ENCODE results near the gene RDH13. TPM values are rescaled to one million over a fixed set of nuclear protein-coding genes. Genes with fewer than 3 reads are reported as not detected.
"Not testable (repeated sequence)": the region's sequence is repeated elsewhere in the genome, so short reads cannot be mapped to it uniquely, and the experiment has no call there.

Gene RDH13
- total RNA-seq, result 18.3 and 18.9 TPM in 2 replicates

GRCh38 chr19:55062735-55063491 is at the start of gene RDH13:
Gene RDH13 (minus strand): TSS chr19:55063148. CDS start chr19:55063032, 116 bp downstream.
- peaks cover 4% of the 10 kb centered on the region for H3K4me1 Mint-ChIP-seq (ENCODE audit: low read depth)
- peaks cover 24% of the 10 kb centered on the region for H3K27me3 Mint-ChIP-seq (ENCODE audit: low read depth)
- no peaks in the 10 kb centered on the region for H3K9me3 Mint-ChIP-seq
- H3K27ac Mint-ChIP-seq, result peak within 1 kb of the TSS; percentile 71
- H3K4me3 Mint-ChIP-seq (ENCODE audit: low read depth), result peak within 1 kb of the TSS; percentile 91
- DNase-seq (ENCODE audit: low spot score), result peak; percentile 96
- intact Hi-C loops (cut with micrococcal nuclease), result loop anchor here (2.0 kb wide), 2 partner anchors 18 to 20 kb away; no protein-coding TSS in a partner anchor
- peaks cover 19% of the 10 kb centered on the region for H3K36me3 Mint-ChIP-seq (ENCODE audit: low read depth)

GRCh38 chr19:55112246-55112776 is 49.4 kb upstream of the RDH13 start:
- intact Hi-C loops (cut with micrococcal nuclease), result loop anchor here (10.0 kb wide), 1 partner anchor 512 kb away; the partner anchor contains the start of gene ZNF784
- no peak for DNase-seq (ENCODE audit: low spot score)
- Mint-ChIP-seq H3K27me3 (ENCODE audit: low read depth) (no peaks in the 10 kb centered on the region), H3K4me3 (ENCODE audit: low read depth) (no peak overlapping the region), H3K36me3 (ENCODE audit: low read depth) (peaks cover 40% of the 10 kb centered on the region), H3K27ac (no peak overlapping the region), H3K4me1 (ENCODE audit: low read depth) (peaks cover 17% of the 10 kb centered on the region), H3K9me3 (no peaks in the 10 kb centered on the region)

- DNase-seq (ENCODE audit: low spot score), result no peak
- no peak overlapping the region for H3K4me3 Mint-ChIP-seq (ENCODE audit: low read depth)
Observed at GRCh38 chr19:55111238-55111831, 48.4 kb upstream of the RDH13 start.

GRCh38 chr19:55109527-55110291 is 46.8 kb upstream of the RDH13 start:
- Mint-ChIP-seq H3K36me3 (ENCODE audit: low read depth) (peaks cover 45% of the 10 kb centered on the region), H3K4me1 (ENCODE audit: low read depth) (no peaks in the 10 kb centered on the region), H3K27ac (no peak overlapping the region), H3K27me3 (ENCODE audit: low read depth) (no peaks in the 10 kb centered on the region), H3K9me3 (no peaks in the 10 kb centered on the region), H3K4me3 (ENCODE audit: low read depth) (no peak overlapping the region)
- intact Hi-C loops (cut with micrococcal nuclease), result loop anchor here (10.0 kb wide), 1 partner anchor 515 kb away; the partner anchor contains the start of gene ZNF784
- no peak for DNase-seq (ENCODE audit: low spot score)

More at GRCh38 chr19:55111238-55111831, 48.4 kb upstream of the RDH13 start:
- Mint-ChIP-seq H3K4me1 (ENCODE audit: low read depth) (peaks cover 15% of the 10 kb centered on the region), H3K27me3 (ENCODE audit: low read depth) (no peaks in the 10 kb centered on the region), H3K9me3 (no peaks in the 10 kb centered on the region), H3K27ac (no peak overlapping the region), H3K36me3 (ENCODE audit: low read depth) (peaks cover 42% of the 10 kb centered on the region)
- intact Hi-C loops (cut with micrococcal nuclease), result loop anchor here (10.0 kb wide), 1 partner anchor 513 kb away; the partner anchor contains the start of gene ZNF784

- H3K27ac Mint-ChIP-seq; H3K4me3 Mint-ChIP-seq (ENCODE audit: low read depth); H3K4me1 Mint-ChIP-seq (ENCODE audit: low read depth); intact Hi-C loops (cut with micrococcal nuclease); H3K9me3 Mint-ChIP-seq; DNase-seq (ENCODE audit: low spot score); H3K27me3 Mint-ChIP-seq (ENCODE audit: low read depth): not testable (repeated sequence)
- H3K36me3 Mint-ChIP-seq (ENCODE audit: low read depth), result peaks cover 59% of the 10 kb centered on the region
Observed at GRCh38 chr19:55107252-55107651, 44.3 kb upstream of the RDH13 start.

GRCh38 chr19:55106591-55106990 is 43.6 kb upstream of the RDH13 start:
- no peaks in the 10 kb centered on the region for H3K27me3 Mint-ChIP-seq (ENCODE audit: low read depth)
- no peak for DNase-seq (ENCODE audit: low spot score)
- H3K36me3 Mint-ChIP-seq (ENCODE audit: low read depth), result peaks cover 66% of the 10 kb centered on the region
- H3K4me1 Mint-ChIP-seq (ENCODE audit: low read depth), result no peaks in the 10 kb centered on the region
- H3K9me3 Mint-ChIP-seq, result no peaks in the 10 kb centered on the region
- H3K27ac Mint-ChIP-seq, result no peak overlapping the region
- no peak overlapping the region for H3K4me3 Mint-ChIP-seq (ENCODE audit: low read depth)
- intact Hi-C loops (cut with micrococcal nuclease), result no loop called here

GRCh38 chr19:55105237-55105636 is 42.3 kb upstream of the RDH13 start:
- peaks cover 65% of the 10 kb centered on the region for H3K36me3 Mint-ChIP-seq (ENCODE audit: low read depth)
- intact Hi-C loops (cut with micrococcal nuclease), result no loop called here
- H3K27ac Mint-ChIP-seq, result no peak overlapping the region
- no peaks in the 10 kb centered on the region for H3K27me3 Mint-ChIP-seq (ENCODE audit: low read depth)
- H3K9me3 Mint-ChIP-seq, result no peaks in the 10 kb centered on the region
- no peaks in the 10 kb centered on the region for H3K4me1 Mint-ChIP-seq (ENCODE audit: low read depth)
- no peak for DNase-seq (ENCODE audit: low spot score)
- H3K4me3 Mint-ChIP-seq (ENCODE audit: low read depth), result no peak overlapping the region

- Mint-ChIP-seq H3K4me1 (ENCODE audit: low read depth) (no peaks in the 10 kb centered on the region), H3K36me3 (ENCODE audit: low read depth) (peaks cover 52% of the 10 kb centered on the region), H3K9me3 (no peaks in the 10 kb centered on the region), H3K27ac (no peak overlapping the region), H3K4me3 (ENCODE audit: low read depth) (no peak overlapping the region), H3K27me3 (ENCODE audit: low read depth) (no peaks in the 10 kb centered on the region)
- DNase-seq (ENCODE audit: low spot score), result no peak
- intact Hi-C loops (cut with micrococcal nuclease), result no loop called here
Observed at GRCh38 chr19:55103190-55103589, 40.2 kb upstream of the RDH13 start.

GRCh38 chr19:55101261-55101660 is 38.3 kb upstream of the RDH13 start:
- intact Hi-C loops (cut with micrococcal nuclease), result no loop called here
- Mint-ChIP-seq H3K9me3 (no peaks in the 10 kb centered on the region), H3K36me3 (ENCODE audit: low read depth) (peaks cover 41% of the 10 kb centered on the region), H3K4me3 (ENCODE audit: low read depth) (no peak overlapping the region), H3K27me3 (ENCODE audit: low read depth) (no peaks in the 10 kb centered on the region), H3K27ac (no peak overlapping the region), H3K4me1 (ENCODE audit: low read depth) (no peaks in the 10 kb centered on the region)
- no peak for DNase-seq (ENCODE audit: low spot score)

GRCh38 chr19:55099557-55100506 is 36.9 kb upstream of the RDH13 start:
- peaks cover 30% of the 10 kb centered on the region for H3K36me3 Mint-ChIP-seq (ENCODE audit: low read depth)
- no peak overlapping the region for H3K27ac Mint-ChIP-seq
- no peak for DNase-seq (ENCODE audit: low spot score)
- intact Hi-C loops (cut with micrococcal nuclease), result no loop called here
- H3K27me3 Mint-ChIP-seq (ENCODE audit: low read depth), result no peaks in the 10 kb centered on the region
- H3K9me3 Mint-ChIP-seq, result no peaks in the 10 kb centered on the region
- H3K4me1 Mint-ChIP-seq (ENCODE audit: low read depth), result no peaks in the 10 kb centered on the region
- H3K4me3 Mint-ChIP-seq (ENCODE audit: low read depth), result no peak overlapping the region

- H3K4me1 Mint-ChIP-seq (ENCODE audit: low read depth), result no peaks in the 10 kb centered on the region
- DNase-seq (ENCODE audit: low spot score), result no peak
- intact Hi-C loops (cut with micrococcal nuclease), result no loop called here
- H3K4me3 Mint-ChIP-seq (ENCODE audit: low read depth), result no peak overlapping the region
- no peaks in the 10 kb centered on the region for H3K9me3 Mint-ChIP-seq
- no peak overlapping the region for H3K27ac Mint-ChIP-seq
- no peaks in the 10 kb centered on the region for H3K27me3 Mint-ChIP-seq (ENCODE audit: low read depth)
- peaks cover 32% of the 10 kb centered on the region for H3K36me3 Mint-ChIP-seq (ENCODE audit: low read depth)
Observed at GRCh38 chr19:55098716-55099556, 36.0 kb upstream of the RDH13 start.
